Activated T-helper 17 cell treated with anti-CD3 and anti-CD28 coated beads, Interleukin-2, amount 50 U/mL, for 72 hours (primary cell): ENCODE results near the gene PKP4. TPM values are rescaled to one million over a fixed set of nuclear protein-coding genes. Genes with fewer than 3 reads are reported as not detected.
"Not testable (repeated sequence)": the region's sequence is repeated elsewhere in the genome, so short reads cannot be mapped to it uniquely, and the experiment has no call there.

Experiments
- ATAC-seq: fragments of 150-1000 bp; cut with Tn5 transposase; replicated peaks from 2 replicates; pipeline ENCODE4 v1.10.0; 2021; ENCODE audit warnings: mild to moderate bottlenecking, moderate library complexity
- H3K27ac Mint-ChIP-seq: one replicate; pipeline ENCODE4 v1.8.0; 2022; ENCODE audit warnings: mixed read lengths
- H3K27me3 Mint-ChIP-seq: one replicate; pipeline ENCODE4 v1.8.0; 2022; ENCODE audit warnings: mixed read lengths
- H3K36me3 Mint-ChIP-seq: one replicate; pipeline ENCODE4 v1.8.0; 2022; ENCODE audit warnings: low read depth, mild to moderate bottlenecking, mixed read lengths
- H3K4me1 Mint-ChIP-seq: one replicate; pipeline ENCODE4 v1.8.0; 2022; ENCODE audit warnings: mixed read lengths
- H3K4me3 Mint-ChIP-seq: one replicate; pipeline ENCODE4 v1.8.0; 2022; ENCODE audit warnings: mild to moderate bottlenecking, mixed read lengths
- H3K9me3 Mint-ChIP-seq: one replicate; pipeline ENCODE4 v1.8.0; 2022; ENCODE audit warnings: mixed read lengths
- total RNA-seq, 2 donors: library from RNA; stranded (reverse); gene quantifications; one replicate each; pipeline ENCODE4 v1.2.3, GENCODE V29; 2022

Gene PKP4
- total RNA-seq, 2 donors from 2014 or later = 24.0 to 35.0 TPM

DNA sequence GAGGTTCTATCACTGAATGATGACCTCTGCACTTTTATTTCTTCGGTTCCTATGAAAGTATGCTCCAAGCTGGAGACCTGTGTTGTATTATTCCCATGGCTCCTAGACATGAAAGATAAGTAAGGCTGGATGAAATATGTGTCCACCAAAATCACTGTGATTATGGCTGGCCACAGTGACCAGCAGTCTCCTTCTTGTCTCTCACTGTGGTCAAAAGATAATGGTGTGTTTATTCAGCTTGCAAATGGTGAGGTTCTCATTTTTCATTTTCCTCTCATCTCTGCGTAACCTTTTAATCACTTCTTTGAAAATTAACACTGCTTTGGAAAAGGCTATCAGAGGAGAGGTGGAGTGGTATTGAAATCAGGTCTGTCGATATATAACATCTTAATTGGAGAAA, 230.6 kb downstream of the PKP4 start:
- H3K27me3 Mint-ChIP-seq = peaks cover 4% of the 10 kb centered on the region
- no peaks in the 10 kb centered on the region for H3K4me1 Mint-ChIP-seq
- H3K27ac Mint-ChIP-seq = no peak overlapping the region
- no peaks in the 10 kb centered on the region for H3K9me3 Mint-ChIP-seq
- no peaks in the 10 kb centered on the region for H3K36me3 Mint-ChIP-seq
- H3K4me3 Mint-ChIP-seq = no peak overlapping the region
- ATAC-seq = no peak

DNA sequence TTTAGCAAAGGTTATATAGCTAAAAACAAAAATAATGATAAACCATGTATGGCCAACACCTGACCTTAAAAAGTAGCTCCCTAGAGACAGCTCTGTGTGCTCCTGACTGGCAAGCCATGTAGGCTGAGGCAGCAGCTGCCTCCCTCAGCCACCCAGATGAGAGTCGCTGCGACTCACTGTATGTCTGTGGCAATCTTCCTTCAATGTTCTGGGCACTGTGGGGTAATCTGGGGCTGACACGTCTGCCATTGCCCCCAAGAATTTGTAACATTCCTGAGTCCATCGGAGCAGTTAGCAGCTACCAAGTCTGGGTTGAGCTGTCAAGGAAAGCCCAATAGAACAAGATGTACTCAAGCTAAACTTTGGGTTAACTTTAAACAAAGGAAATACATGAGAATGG, 232.0 kb downstream of the PKP4 start:
- Mint-ChIP-seq H3K27ac (no peak overlapping the region), H3K9me3 (no peaks in the 10 kb centered on the region), H3K36me3 (no peaks in the 10 kb centered on the region), H3K4me1 (no peaks in the 10 kb centered on the region), H3K27me3 (peaks cover 4% of the 10 kb centered on the region), H3K4me3 (no peak overlapping the region)
- ATAC-seq = no peak

GRCh38 chr2:158689391-158689790, 232.6 kb downstream of the PKP4 start:
- no peak overlapping the region for H3K4me3 Mint-ChIP-seq
- ATAC-seq = no peak
- peaks cover 4% of the 10 kb centered on the region for H3K27me3 Mint-ChIP-seq
- no peaks in the 10 kb centered on the region for H3K9me3 Mint-ChIP-seq
- H3K4me1 Mint-ChIP-seq = no peaks in the 10 kb centered on the region
- H3K36me3 Mint-ChIP-seq = no peaks in the 10 kb centered on the region
- no peak overlapping the region for H3K27ac Mint-ChIP-seq

- Mint-ChIP-seq H3K4me3 (no peak overlapping the region), H3K27ac (no peak overlapping the region)
- ATAC-seq = no peak
Measured at GRCh38 chr2:158690823-158691222, 234.1 kb downstream of the PKP4 start.

DNA sequence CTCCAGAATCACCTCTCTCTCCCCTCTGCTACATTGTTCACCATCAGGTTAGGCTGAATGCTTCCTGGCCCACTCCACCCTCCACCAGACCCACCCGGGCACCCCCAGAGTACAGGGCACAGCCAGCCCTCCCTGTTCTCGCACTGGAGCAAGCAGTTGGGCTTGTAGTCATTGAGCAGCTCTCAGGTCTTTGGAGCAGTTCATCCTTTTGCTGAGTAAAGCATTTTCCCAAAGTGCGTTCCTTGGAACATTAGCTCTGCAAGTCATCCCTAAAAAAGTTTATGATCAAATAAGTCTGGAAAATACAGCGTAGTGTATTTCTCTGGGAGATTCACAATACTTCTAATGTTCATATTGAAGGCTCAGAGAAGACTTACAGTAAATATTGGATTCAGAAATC, 234.9 kb downstream of the PKP4 start:
- H3K4me1 Mint-ChIP-seq = no peaks in the 10 kb centered on the region
- no peak for ATAC-seq
- H3K27ac Mint-ChIP-seq = no peak overlapping the region
- peaks cover 4% of the 10 kb centered on the region for H3K27me3 Mint-ChIP-seq
- no peaks in the 10 kb centered on the region for H3K36me3 Mint-ChIP-seq
- H3K4me3 Mint-ChIP-seq = no peak overlapping the region
- no peaks in the 10 kb centered on the region for H3K9me3 Mint-ChIP-seq

More at GRCh38 chr2:158690823-158691222, 234.1 kb downstream of the PKP4 start:
- H3K36me3 Mint-ChIP-seq = no peaks in the 10 kb centered on the region
- H3K27me3 Mint-ChIP-seq = peaks cover 4% of the 10 kb centered on the region
- no peaks in the 10 kb centered on the region for H3K4me1 Mint-ChIP-seq
- no peaks in the 10 kb centered on the region for H3K9me3 Mint-ChIP-seq

DNA sequence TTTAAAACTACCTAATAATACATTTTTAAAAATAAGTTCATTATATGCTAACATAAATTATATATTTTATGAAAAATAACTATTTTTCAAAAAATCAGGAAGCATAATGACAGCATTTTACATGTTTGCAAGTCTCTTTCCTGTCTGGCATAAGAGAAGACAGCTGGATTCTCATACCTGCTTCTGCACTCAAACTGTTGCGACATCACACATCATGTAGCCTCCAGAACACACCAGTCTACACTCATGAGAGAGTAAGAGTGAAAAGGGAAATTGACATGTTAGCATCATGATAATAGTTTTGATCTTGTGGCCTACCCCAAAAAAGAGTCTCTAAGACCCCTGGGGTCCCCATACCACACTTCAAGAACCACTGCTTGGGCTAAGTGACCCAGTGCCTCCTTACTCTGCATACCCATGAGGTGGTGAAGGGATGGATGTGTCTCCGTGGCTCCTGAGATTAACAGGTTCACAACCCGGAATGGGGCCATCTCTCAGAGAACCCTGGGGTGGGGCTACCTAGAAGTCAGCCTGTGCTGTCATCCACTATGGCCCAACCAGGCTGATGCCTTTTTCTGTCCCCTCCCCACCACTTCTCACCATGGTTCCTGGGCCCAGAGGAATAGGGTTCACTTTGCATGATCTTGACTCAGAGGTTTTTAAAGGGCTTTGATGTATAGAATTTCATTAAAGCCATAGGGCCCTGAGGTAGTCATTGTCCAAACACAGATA, 235.8 kb downstream of the PKP4 start:
- Mint-ChIP-seq H3K27me3 (peaks cover 4% of the 10 kb centered on the region), H3K27ac (no peak overlapping the region), H3K4me1 (no peaks in the 10 kb centered on the region), H3K36me3 (no peaks in the 10 kb centered on the region), H3K4me3 (no peak overlapping the region), H3K9me3 (no peaks in the 10 kb centered on the region)
- ATAC-seq = no peak

DNA sequence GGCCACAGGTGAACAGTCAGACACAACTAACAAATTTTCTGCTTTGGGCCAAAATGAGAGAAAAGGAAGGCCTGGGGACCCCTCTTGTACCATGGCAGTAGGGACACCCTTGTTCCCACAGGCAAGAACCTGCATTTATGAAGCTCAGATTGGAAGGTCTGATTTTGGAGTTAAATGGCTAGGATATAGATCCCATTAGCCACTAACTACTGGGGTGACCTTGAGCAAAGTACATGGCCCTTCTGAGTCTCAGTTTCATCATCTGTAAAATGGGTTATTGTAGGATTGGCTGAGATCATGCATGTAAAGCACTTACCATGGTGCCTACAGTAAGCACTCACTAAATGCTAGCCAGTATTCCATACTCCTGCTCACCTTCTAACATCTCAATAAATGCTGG, 236.7 kb downstream of the PKP4 start:
- Mint-ChIP-seq H3K36me3 (no peaks in the 10 kb centered on the region), H3K27ac (no peak overlapping the region), H3K4me3 (no peak overlapping the region), H3K4me1 (no peaks in the 10 kb centered on the region), H3K27me3 (no peaks in the 10 kb centered on the region), H3K9me3 (no peaks in the 10 kb centered on the region)
- ATAC-seq = no peak

- H3K27ac Mint-ChIP-seq = no peak overlapping the region
- no peak for ATAC-seq
- no peaks in the 10 kb centered on the region for H3K4me1 Mint-ChIP-seq
- no peaks in the 10 kb centered on the region for H3K36me3 Mint-ChIP-seq
- no peak overlapping the region for H3K4me3 Mint-ChIP-seq
- H3K9me3 Mint-ChIP-seq = no peaks in the 10 kb centered on the region
- H3K27me3 Mint-ChIP-seq = no peaks in the 10 kb centered on the region
Measured at GRCh38 chr2:158695305-158695704, 238.6 kb downstream of the PKP4 start.

DNA sequence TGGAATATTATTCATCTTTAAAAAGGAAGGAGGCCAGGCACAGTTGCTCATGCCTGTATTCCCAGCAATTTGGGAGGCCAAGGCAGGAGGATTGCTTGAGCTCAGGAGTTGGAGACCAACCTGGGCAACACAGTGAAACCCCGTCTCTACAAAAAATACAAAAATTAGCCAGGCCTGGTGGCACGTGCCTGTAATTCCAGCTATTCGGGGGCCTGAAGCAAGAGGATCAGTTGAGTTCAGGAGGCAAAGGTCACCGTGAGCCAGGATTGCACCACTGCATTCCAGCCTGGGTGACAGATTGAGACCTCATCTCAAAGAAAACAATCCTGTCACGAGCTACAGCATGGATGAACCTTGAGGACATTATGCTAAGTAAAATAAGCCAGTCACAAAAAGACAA, 239.0 kb downstream of the PKP4 start:
- H3K27me3 Mint-ChIP-seq, H3K9me3 Mint-ChIP-seq, H3K4me1 Mint-ChIP-seq, ATAC-seq, H3K27ac Mint-ChIP-seq, H3K36me3 Mint-ChIP-seq, H3K4me3 Mint-ChIP-seq: not testable (repeated sequence)

DNA sequence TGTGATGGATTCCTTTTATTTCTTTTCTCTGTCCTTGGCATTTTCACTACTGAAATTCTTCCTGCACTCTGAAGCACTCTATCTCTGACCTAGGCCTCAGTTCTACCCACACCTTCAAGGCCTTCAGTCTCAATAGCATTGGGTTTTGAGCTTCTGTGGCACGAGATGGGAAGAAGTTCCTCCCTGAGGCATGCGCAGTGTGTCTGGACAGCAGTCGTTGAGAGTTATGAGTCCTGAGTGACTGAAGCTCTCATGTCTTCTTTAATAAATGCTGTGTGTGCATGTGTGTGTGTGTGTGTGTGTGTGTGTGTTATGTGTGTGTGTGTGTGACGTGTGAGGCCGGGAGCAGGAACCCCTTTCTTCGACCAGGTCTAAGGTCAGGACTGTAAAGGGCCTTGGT, 242.6 kb downstream of the PKP4 start:
- Mint-ChIP-seq H3K36me3 (no peaks in the 10 kb centered on the region), H3K27ac (no peak overlapping the region), H3K4me3 (no peak overlapping the region), H3K27me3 (no peaks in the 10 kb centered on the region), H3K4me1 (no peaks in the 10 kb centered on the region), H3K9me3 (no peaks in the 10 kb centered on the region)
- no peak for ATAC-seq

- no peaks in the 10 kb centered on the region for H3K4me1 Mint-ChIP-seq
- H3K27me3 Mint-ChIP-seq = no peaks in the 10 kb centered on the region
- H3K36me3 Mint-ChIP-seq = no peaks in the 10 kb centered on the region
- no peak for ATAC-seq
- no peak overlapping the region for H3K27ac Mint-ChIP-seq
- H3K9me3 Mint-ChIP-seq = no peaks in the 10 kb centered on the region
- no peak overlapping the region for H3K4me3 Mint-ChIP-seq
Measured at GRCh38 chr2:158701101-158701500, 244.3 kb downstream of the PKP4 start.

- Mint-ChIP-seq H3K4me3 (no peak overlapping the region), H3K27me3 (no peaks in the 10 kb centered on the region), H3K36me3 (no peaks in the 10 kb centered on the region), H3K27ac (no peak overlapping the region), H3K9me3 (no peaks in the 10 kb centered on the region), H3K4me1 (no peaks in the 10 kb centered on the region)
- no peak for ATAC-seq
Measured at GRCh38 chr2:158702740-158703139, 246.0 kb downstream of the PKP4 start.

DNA sequence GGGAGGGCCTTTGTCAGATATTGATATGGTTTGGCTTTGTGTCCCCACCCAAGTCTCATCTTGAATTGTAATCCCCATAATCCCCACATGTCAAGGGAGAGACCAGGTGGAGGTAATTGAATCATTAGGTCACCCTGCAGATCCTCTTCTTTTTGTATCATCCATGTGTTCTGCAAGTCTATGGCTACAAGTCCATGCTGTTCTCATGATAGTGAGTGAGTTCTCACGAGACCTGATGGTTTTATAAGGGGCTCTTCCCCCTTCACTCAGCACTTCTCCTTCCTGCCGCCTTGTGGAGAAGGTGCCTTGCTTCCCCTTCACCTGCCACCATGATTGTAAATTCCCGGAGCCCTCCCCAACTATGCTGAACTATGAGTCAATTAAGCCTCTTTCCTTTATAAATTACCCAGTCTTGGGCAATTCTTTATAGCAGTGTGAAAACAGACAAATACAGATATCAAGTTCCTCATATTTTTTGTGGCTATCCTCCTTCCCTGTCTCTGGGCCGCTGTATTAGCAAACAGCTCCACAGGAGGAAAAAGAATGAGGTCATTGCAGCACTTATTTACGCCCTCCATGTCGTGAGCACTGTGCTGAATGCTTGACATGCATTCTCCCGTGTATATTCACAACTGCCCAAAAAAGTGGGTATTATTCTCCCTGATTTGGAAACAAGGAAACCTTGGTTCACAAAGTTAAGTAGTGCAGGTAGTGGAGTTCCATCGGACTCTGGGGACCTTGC, 248.1 kb downstream of the PKP4 start:
- H3K27me3 Mint-ChIP-seq, H3K36me3 Mint-ChIP-seq, ATAC-seq, H3K4me3 Mint-ChIP-seq, H3K9me3 Mint-ChIP-seq, H3K27ac Mint-ChIP-seq, H3K4me1 Mint-ChIP-seq: not testable (repeated sequence)

- H3K4me3 Mint-ChIP-seq = no peak overlapping the region
- peaks cover 13% of the 10 kb centered on the region for H3K9me3 Mint-ChIP-seq
- H3K27me3 Mint-ChIP-seq = peaks cover 14% of the 10 kb centered on the region
- H3K4me1 Mint-ChIP-seq = no peaks in the 10 kb centered on the region
- ATAC-seq = no peak
- no peaks in the 10 kb centered on the region for H3K36me3 Mint-ChIP-seq
- H3K27ac Mint-ChIP-seq = no peak overlapping the region
Measured at GRCh38 chr2:158712791-158713522, 256.2 kb downstream of the PKP4 start.
